T-helper 22 cell (primary cell): ENCODE results near the gene SLC4A7.
"Not testable (repeated sequence)": the region's sequence is repeated elsewhere in the genome, so short reads cannot be mapped to it uniquely, and the experiment has no call there.

Experiments
- DNase-seq: peaks from one replicate; pipeline ENCODE4 v3.0.0-alpha.2; 2020; ENCODE audit warnings: low read depth

The SLC4A7 gene

GRCh38 chr3:27484015-27484844 lies at the start of gene SLC4A7:
Gene SLC4A7 (minus strand): TSS chr3:27484384. CDS start chr3:27484126, 258 bp downstream.
- peak; percentile 97 for DNase-seq

DNA sequence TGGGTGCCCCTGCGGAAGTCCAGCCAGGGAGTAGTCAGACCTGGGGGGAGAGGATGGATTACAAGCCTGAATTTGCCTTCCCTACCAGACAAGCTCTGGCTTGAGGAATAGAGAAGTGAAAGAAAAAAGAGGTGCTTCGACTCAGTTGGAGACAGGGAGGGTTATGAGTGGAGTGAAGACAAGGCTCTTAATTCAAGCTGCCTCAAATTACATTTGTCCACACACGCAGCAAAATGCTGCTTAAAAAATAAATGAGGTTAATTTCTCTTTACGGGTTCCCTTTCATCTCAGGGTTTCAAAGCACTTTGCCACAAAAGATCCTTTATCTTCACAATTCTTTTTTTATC lies 49.0 kb upstream of the SLC4A7 start:
- DNase-seq, result no peak

DNA sequence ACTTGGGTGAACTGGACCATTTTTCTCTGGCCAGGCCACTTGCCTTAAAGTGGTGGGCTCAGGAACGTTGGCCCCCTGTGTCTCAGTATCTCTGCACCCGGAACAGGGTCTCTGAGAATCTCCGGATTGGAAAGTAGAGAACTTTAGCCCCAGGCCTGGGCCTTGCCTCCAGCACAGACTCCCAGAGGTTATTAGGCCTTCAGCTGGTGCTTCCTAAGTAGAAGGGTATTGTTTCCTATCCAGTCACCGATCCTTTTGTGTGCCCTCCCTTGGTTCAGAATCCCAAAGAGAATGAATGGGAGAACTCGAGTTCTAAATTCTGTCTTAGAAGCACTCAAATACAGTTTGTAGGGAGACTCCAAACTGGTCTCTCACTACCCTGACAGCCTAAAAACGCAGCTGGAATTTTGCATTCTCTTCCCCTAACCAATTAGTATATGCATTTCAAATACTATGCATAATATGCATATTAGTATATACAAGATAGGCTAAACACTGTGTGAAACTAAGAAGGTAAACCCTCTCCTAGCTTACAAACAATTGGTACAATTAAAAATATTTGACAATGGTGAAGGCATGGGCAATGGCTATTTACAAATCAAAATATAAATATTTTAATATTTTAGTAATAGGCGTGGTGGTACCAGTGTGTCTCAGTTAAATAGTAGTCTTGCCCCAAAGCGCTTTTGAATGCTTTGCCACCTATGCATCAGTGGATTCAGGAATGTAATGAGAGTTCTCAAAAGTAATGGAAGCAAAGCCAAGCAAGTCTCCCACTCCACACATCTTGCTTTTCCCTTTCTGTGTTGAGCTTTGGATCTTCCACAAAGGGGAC lies 48.5 kb upstream of the SLC4A7 start:
- no peak for DNase-seq

GRCh38 chr3:27531193-27531751 lies 47.1 kb upstream of the SLC4A7 start:
- DNase-seq, result not testable (repeated sequence)

- no peak for DNase-seq
Observed at GRCh38 chr3:27528791-27529190, 44.6 kb upstream of the SLC4A7 start.

GRCh38 chr3:27526614-27527315 lies 42.6 kb upstream of the SLC4A7 start:
- DNase-seq, result no peak

DNA sequence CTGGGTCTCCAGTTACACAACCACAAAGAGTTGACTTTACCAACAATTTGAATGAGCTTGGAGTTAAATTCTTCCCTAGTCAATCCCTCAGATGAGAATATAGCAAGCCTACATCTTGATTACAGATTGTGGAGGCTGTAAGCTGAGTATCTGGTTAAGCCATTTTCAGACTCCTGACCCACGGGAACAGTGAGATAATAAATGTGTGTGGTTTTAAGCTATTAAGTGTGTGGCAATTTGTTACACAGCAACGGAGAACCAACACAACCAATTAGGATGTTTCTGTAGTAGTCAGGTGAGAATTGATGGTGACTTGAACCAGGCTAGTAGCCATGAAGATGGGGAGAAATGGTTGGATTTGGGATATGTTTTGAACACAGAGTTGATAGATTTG lies 37.7 kb upstream of the SLC4A7 start:
- no peak for DNase-seq

- DNase-seq, result no peak
Observed at GRCh38 chr3:27521179-27521871, 37.1 kb upstream of the SLC4A7 start.

DNA sequence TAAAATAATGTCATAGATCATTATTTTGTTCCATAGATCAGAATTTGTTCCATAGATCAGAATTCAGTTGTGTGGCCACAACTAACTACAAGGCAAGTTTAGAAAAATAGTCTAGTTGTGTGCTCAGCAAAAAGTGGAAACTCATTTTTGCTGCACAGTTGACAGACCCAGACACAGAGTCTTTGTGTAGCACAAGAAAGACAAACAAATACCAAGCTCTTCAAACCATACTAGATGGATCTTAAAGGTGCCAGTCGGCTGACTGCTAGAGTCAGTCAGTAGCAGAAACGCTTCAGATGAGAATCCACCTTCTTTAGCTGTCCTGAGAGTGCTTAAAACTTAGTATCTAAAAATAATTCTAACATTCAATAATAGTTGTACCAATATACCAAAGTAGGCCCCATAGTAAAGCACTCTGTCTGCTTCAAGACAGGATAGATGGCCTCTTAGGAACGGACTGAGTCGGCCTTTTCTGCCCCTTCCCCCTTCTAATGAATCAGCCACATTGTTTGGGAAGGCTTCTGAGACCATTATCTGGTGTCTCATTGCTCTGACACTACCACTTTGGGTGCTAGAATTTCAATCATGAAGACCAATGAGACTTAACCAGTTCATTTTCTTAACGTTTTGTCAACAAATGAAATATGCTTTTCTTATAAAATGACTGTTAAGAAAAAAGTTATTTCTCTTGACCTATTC lies 27.7 kb upstream of the SLC4A7 start:
- no peak for DNase-seq

DNA sequence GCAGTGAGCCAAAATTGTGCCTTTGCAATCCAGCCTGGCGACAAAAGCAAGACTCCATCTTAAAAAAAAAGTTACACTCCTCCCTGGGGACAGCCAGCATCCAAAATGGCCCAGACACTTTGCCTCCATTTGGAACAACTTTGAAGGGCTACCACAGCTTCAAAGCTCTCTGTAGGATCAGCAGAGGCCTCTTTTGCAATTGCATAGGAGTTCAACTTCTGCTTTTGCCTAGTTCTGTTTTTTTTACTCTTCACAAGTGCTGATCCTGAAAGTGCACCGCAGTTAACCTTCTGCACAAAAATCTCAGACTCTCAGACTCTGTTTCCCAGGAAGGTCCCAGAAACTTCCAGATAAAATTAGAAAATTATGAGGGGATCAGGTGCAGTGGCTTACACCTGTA lies 25.2 kb upstream of the SLC4A7 start:
- DNase-seq, result no peak

DNA sequence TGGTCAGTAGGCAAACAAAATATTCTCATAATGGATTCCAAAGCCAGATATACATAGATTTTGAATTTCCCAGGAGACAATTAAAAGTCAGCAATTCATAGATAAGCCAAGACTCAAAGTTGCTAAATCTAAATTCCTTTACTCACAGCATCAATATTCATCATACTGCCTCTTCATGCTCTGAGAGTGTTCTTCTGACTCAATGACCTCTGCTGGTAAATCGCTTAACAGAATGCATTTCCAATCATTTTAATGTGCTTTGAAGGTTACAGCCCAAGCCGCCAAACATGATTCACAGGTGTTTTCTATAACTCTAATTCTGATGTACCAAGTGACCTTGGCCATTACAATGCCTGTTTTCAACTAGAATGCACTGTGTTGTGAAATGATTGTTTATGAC lies 24.2 kb upstream of the SLC4A7 start:
- DNase-seq, result no peak

GRCh38 chr3:27507515-27508266 lies 23.5 kb upstream of the SLC4A7 start:
- no peak for DNase-seq

- no peak for DNase-seq
Observed at GRCh38 chr3:27507111-27507510, 22.9 kb upstream of the SLC4A7 start.

- no peak for DNase-seq
Observed at GRCh38 chr3:27504749-27505148, 20.6 kb upstream of the SLC4A7 start.

GRCh38 chr3:27503526-27503925 lies 19.3 kb upstream of the SLC4A7 start:
- DNase-seq, result no peak

DNA sequence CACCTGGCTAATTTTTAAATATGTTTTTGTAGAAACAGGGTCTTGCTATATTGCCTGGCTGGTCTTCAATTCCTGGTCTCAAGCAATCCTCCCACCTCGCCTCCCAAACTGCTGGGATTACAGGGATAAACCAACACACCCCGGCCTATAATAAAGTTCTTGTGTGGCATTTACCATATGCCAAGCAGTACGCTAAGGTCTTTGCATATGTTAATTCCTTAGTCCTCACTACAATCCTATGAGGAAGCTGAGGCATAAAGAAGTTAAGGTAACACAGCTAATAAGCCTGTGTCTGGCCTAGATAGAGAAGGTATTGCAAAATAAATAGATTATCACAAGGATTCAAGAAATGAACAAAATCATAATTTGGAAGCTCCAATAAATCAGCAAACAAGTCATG lies 17.6 kb upstream of the SLC4A7 start:
- DNase-seq, result no peak

DNA sequence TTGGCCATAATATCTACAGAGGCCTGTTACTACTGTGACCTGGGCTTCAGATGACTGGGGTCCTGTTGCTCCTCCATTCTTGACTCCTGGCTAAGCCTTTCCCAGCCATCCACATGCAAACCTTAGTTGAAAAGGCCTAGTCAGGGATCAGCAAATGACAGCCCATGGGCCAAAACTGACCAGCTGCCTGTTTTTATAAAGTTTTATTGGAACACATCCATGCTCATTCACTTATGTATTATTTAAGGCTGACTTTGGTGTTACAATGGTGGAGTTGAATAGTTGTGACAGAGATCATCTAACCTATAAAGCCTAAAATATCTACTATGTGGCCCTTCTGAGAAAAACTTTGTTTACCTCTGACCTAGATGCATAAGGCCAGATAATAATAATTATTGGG lies 16.8 kb upstream of the SLC4A7 start:
- no peak for DNase-seq

DNA sequence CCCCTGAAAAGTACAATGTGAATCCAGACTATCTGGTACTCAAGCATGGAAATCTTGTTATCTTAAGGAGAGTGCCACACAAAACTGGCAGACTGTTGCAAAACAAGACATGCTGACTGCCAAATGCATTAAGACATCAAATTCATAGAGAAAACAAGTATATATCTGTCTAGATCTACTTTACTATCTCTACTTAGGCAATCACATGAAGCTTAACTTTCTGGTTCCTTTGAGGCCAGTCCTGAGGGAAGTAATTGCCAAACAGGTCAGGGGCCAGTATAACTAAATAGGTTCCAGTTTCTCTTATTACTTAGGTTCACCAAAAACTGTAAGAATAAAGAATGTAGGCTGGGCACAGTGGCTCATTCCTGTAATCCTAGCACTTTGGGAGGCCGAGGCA lies 15.9 kb upstream of the SLC4A7 start:
- no peak for DNase-seq

DNA sequence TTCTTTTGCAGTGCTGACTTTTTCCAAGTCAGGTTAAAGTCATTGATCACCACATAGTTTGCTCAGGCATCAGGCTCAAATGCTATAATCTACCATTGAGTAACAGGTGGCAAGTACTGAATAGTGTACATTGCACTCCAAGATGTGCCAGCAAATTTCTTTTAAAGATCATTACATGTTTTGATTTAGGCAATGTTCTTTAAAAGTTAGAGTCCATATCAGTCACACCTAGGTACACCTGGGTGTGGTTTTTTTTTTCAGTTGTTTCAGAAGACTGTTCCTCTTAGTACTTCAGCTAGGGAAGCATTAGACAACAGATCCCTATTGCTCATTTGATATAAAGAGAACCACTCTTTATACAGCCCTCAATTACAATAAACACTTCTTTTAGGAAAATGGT lies 10.6 kb upstream of the SLC4A7 start:
- no peak for DNase-seq

GRCh38 chr3:27488821-27489220 lies 4.6 kb upstream of the SLC4A7 start:
- DNase-seq, result no peak
